IMR-90 (cell line): ENCODE results near the gene NCOR1. TPM values are rescaled to one million over a fixed set of nuclear protein-coding genes. Genes with fewer than 3 reads are reported as not detected.

Experiments used
- CEBPB ChIP-seq: IDR thresholded peaks from 2 replicates; pipeline ENCODE4 v1.6.1; 2012; ENCODE audit warnings: low read depth, low read length, improper control_type of control experiment
- MAFK ChIP-seq: IDR thresholded peaks from 2 replicates; pipeline ENCODE4 v1.6.1; 2012; ENCODE audit warnings: low read depth, low read length, improper control_type of control experiment
- POLR2A ChIP-seq: IDR thresholded peaks from 2 replicates; pipeline ENCODE4 v1.6.1; 2012; ENCODE audit warnings: mild to moderate bottlenecking, low read depth, low read length
- RAD21 ChIP-seq: IDR thresholded peaks from 2 replicates; pipeline ENCODE4 v1.6.1; 2012; ENCODE audit warnings: low read length, improper control_type of control experiment
- polyA plus RNA-seq, 3 experiments: library from polyadenylated mRNA; depleted of rRNA; stranded (reverse); fragments of >200 nt; gene quantifications; 2 replicates each; pipeline ENCODE4 v1.2.3, GENCODE V29; 2012; ENCODE audit warnings: low replicate concordance in 1 of 3
- total RNA-seq: library from RNA; depleted of rRNA; stranded (reverse); fragments of >200 nt; gene quantifications from 2 replicates; pipeline ENCODE4 v1.2.3, GENCODE V29; 2012

The NCOR1 gene
- total and polyA plus RNA-seq, 2 of the 4 experiments (the other 2 are of a cell fraction): 54.5 to 80.3 TPM

DNA sequence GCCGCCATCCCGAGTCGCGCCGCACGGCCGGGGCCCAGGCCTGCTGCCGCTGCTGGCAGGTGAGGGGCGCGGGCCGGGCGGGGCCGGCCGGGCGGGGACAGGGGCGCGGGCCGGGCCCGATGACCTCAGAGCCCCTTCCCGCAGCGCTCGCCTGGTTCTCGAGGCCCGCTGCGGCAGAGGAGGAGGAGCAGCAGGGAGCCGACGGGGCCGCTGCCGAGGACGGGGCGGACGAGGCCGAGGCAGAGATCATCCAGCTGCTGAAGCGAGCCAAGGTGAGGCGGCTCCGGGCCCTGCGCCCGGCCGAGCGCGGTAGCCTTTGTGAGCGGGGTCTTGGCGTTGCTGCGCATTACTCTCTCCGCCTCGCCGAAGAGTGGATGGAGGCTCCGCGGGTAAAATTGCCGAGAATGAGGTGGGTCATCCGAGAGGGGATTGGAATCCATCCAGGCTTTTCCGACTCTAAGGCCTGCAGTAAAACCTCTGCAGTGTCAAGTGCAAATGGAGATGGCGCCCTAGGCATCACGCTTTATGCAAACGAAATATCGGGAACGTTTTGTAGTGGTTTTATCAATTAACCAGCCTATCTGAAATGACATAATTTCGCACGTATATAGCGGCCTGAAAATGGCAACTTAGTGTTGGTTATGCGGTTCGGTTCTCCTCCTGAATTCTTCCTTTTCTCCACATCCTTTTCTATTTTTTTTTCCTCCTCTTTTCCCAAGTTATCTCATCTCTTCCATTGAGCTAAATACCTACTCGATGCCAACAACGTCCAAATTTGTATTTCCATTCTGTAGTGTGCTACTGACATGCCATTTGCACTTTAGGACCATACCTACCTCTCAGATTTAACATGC lies 215.1 kb downstream of the NCOR1 start (continued):
- TF ChIP-seq MAFK: no peak
- TF ChIP-seq RAD21: no peak
- no peak for TF ChIP-seq POLR2A
- no peak for TF ChIP-seq CEBPB
